IPS-NIHi11 (cell line): ENCODE results near the gene FOXO6.

Experiments used
- DNase-seq: peaks from one replicate; pipeline ENCODE4 v3.0.0; 2012; ENCODE audit warnings: mixed read lengths, low spot score

The FOXO6 gene

DNA sequence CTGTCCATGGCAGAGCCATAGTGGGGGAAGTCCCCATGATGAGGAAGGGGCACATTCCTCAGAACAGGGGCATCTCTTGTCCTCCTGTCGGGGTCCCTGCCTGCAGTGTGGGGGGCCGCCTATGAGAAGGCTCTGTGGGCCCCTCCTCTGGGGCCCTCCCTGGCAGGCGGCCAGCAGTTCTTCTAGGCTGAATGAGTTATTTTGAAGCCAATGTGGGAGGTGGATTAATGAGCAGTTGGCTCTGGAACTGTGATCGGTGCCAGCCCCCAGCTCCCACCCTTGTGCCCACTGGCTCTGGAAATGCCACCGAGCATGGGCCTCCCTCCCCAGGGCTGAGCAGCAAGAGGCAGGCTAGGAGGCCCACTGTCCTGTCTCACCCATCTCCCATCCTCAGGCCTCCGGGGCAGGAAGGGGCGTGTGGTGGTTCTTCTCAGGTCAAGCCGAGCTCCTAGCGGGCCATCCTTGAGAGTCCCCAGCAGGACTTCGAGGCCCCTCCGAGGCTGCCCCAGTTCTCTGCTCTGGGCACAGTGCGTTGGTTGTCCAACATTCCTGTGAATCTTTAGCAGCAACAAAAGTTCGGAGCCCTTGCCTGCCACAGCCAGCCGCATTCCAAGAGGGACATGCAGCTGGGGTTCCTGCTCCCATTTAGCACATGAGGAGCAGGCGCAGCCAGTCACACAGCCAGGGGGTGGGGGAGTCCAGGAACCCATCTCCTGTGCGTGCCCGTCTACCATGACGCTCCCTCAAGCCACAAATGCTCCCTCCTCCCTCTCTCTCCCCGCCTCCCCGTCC lies 66.1 kb downstream of the FOXO6 start:
- no peak for DNase-seq

DNA sequence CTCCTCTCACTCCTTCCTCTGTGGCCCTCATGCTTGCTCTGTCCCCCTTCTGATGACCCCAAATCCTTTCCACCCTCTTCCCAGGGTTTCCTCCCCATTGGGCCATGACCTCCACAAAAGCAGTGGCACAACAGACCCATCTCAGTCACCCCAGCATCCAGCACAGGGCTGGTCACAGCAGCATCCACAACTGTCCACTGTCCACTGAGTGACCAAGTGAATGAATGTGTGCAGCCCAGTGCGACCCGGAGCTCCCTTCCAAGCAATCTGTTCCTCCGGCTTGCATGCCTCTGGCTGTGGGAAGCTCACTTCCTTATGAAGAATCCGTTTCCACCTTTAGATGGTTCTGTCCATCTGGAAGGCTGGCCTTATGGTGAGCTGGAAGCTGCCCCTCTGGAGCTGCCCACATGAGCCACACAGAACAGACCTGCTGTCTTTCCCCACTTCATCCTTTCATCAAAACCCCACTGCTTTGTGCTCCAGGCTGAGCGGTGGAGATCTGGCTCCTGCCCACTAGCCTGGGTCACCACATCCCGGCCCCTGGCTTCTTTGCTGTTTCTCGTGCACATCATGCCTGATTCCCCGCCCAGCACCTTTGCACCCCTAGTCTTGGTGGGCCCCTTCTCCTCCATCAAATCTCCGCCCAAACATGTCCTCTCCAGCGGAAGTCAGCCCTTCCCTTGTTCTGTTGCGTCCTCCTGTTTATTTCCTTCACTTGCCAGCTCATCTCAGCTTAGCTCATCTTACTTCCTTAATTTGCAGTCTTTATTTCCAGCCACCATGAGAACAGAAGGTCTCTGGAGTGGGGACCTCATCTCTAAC lies 66.9 kb downstream of the FOXO6 start:
- no peak for DNase-seq

DNA sequence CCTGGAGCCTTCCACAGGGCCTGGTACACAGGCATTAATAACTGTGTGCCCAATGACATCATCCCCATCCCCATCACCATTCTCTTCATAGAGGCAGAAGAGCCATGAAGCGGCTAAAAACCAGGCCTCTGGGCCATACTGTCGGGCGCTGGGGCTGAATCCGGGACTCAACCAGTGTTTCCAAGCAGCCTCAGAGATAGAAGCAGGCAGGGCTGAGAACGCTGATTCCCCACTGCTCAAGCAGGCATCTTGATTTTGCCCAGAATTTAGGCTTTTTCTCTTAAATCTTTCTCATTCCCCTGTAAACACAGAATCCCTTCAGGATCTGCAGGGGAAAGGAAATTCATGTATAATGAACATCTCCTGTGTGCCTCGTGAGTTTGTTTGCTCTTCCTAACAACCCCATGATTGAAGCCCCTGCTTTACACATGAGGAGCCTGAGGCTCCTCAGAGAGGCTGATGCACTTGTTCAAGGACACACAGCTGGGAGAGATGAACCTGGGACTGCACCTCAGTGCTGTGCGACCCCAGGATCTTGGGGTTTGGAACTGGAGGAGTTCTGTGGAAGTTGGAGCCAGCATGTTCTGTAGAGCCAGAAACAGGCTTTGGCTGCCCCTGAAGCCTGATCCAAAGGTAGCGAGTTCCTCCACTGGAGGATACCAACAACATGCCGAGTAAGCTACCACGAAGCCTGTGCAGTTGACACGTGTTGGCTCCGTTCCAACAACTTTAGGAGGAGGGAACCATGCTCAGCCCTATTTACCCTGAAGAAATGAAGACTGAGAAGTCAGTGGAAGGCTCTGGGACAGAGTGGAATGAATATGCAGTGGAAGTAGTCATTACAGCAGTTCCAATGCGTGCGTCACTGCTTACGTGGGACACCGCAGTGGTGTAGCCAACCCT lies 67.8 kb downstream of the FOXO6 start:
- no peak for DNase-seq

DNA sequence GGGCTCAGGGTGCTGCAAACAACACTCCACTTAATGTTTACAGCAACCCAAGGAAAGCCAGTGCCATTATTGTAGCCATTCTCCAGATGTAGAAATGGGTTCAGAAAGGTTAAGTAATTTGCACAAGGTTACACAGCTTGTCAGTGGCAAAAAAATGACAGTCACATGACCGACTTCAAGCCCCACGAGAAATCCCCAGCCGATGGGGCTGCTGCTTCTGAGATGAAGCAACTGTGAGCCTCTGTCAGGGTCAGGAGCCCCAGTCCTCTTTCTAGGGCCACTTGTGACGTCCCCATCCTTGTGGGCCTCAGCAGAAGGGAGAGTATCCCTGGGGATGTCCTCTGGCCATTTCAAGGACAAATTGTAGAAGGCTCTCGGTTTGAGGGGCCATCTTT lies 68.4 kb downstream of the FOXO6 start:
- DNase-seq, result no peak

DNA sequence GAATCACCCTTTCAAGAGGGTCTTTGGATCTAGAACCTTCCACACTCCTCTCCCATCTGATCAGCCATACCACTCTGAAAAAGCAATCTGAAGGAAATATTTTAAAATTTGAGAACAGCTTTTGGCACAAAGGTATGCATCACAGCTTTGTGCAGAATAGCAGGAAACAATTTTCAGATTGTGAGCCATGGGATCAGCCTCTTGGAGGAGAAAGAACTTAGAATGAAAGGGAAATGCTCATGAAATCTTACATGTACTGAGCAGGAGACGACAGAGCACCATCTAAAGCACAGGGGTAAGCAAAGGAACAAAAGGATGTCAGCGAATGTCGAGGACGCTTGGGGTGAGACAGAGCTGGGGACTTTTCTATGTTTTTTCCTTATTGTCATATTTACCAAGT lies 68.8 kb downstream of the FOXO6 start:
- DNase-seq, result no peak

DNA sequence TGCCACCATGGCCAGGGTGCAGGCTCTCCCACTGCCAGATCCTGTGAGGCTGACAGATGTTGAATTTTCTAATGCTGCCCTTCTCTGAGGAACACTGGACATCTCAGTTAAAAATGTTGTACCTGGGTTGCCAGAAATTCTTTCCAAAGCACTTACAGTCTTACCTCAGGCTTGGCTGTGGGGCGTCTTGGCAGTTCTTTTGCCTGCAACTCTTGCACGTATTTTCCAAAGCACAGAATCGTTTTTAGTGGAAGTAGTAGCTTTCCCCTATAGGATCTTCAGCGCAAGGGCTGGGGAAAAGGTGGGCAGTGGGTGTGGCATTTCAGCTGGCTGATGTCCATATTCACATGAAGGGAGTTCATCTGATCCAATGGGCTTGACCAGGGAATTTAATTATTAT lies 69.3 kb downstream of the FOXO6 start:
- no peak for DNase-seq

DNA sequence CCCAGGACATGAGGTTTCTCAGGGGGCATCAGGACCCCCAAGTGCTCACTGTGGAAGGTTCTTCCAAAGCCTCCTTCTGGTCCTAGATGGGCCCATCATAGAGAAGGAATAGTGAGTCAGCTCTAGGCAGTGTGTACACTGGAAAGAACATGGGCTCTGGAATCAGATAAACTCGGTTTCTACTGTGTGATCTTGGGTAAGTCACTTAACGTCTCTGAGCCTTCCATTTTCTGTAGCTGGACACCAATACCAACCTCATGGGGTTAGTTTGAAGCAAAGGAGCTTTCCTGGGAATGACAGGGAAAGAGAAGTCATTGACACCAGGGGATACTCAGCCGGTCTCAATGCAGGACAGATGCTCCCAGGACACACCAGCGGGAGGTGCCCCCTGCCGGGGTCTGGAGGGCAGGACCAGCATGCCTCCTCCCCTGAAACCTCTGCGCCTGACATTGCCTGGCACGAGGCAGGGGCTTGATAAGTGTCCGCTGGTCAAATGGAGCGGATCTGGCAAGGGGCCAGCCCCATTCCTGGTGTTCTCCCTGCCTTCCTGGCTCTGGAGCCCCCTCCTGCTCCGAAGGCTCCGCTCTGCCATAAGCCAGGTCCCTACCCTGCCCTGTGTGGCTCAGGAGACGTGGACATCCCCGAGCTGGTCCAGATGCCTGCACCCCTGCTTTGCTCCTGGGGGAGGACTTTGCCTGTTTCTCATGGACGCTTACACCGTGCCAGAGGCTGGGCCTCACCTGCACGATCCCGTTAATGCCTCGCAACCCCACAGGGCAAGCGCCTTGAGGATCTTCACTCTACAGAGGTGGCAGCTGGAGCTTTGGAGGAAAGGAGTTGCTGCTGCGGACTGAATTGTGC lies 70.5 kb downstream of the FOXO6 start:
- no peak for DNase-seq
